H1 (cell line): ENCODE data around the gene ACTR2. TPM values are rescaled to one million over a fixed set of nuclear protein-coding genes. Genes with fewer than 3 reads are reported as not detected.

Source experiments
- SIN3A ChIP-seq, 2 experiments: IDR thresholded peaks in 1 of 2; conservative IDR thresholded peaks in 1 of 2; 2 replicates each; pipeline ENCODE4 v1.6.1; 2011 to 2012; ENCODE audit warnings: low read length in 2 of 2, improper control_type of control experiment in 1 of 2, low read depth in 1 of 2, mild to moderate bottlenecking in 1 of 2
- polyA plus RNA-seq, 7 experiments: library from polyadenylated mRNA; depleted of rRNA in 3 of 7; stranded (reverse) in 5 of 7; unstranded in 2 of 7; fragments of >200 nt in 5 of 7; fragments of 200-250 nt in 2 of 7; gene quantifications; 1 replicate in 5 of 7; 2 replicates in 1 of 7; 4 replicates in 1 of 7; pipeline versions ENCODE4 v1.2.1 to v1.2.3, GENCODE V29; 2011 to 2013; ENCODE audit warnings: missing spikeins in 2 of 7, mixed read lengths in 2 of 7
- total RNA-seq: library from RNA; stranded (reverse); fragmentation: NEBNext Ultra II Directional; extraction: Animal tissue kit (Norgen Biotek cat#: 25700); gene quantifications from 2 replicates; pipeline ENCODE4 v1.2.1, GENCODE V29; 2021

The ACTR2 gene
- total and polyA plus RNA-seq, 2 of the 8 experiments (the other 6 are each of a cell fraction or from before 2014, with no cell fraction given), result 28.3 to 171 TPM

- TF ChIP-seq SIN3A (conservative IDR thresholded peaks at IDR 0.05 in 1 of 2, IDR thresholded peaks at IDR 0.05 in 1 of 2; ENCODE audit: low read depth in 1 of 2, low read length in 2 of 2), result no peak
Measured at GRCh38 chr2:65186872-65187851, 40.5 kb upstream of the ACTR2 start (continued).
